ENCODE measurements around the gene ZNF700.
"Not testable (repeated sequence)": the region's sequence is repeated elsewhere in the genome, so short reads cannot be mapped to it uniquely, and the experiment has no call there.

The ZNF700 gene

GRCh38 chr19:11924886-11925650, at the start of gene ZNF700:
Gene ZNF700 (plus strand): TSS chr19:11925107. CDS start chr19:11925211, 104 bp downstream.
- DNase-seq: peak; percentile 21 to 93 (median 88)

GRCh38 chr19:11879687-11880266, 45.1 kb upstream of the ZNF700 start:
- DNase-seq: peak in 2 of 14 donors; percentile 1 to 20

GRCh38 chr19:11880598-11880997, 44.3 kb upstream of the ZNF700 start:
- no peak for DNase-seq

GRCh38 chr19:11881151-11881800, 43.6 kb upstream of the ZNF700 start:
- peak in 8 of 14 donors; percentile 2 to 26 (median 20) for DNase-seq

GRCh38 chr19:11882606-11883005, 42.3 kb upstream of the ZNF700 start:
- no peak for DNase-seq

GRCh38 chr19:11887234-11887610, 37.7 kb upstream of the ZNF700 start:
- peak in 2 of 14 donors; percentile 42 to 77 for DNase-seq

- peak; percentile 24 to 86 (median 70) for DNase-seq
Measured at GRCh38 chr19:11887611-11888531, 37.0 kb upstream of the ZNF700 start, which contains the start of gene ZNF69. Gene ZNF69 (plus strand): TSS chr19:11887782. CDS start chr19:11887924, 142 bp downstream.

- DNase-seq: not testable (repeated sequence)
Measured at GRCh38 chr19:11889901-11890300, 35.0 kb upstream of the ZNF700 start.

- DNase-seq: no peak
Measured at GRCh38 chr19:11890634-11891033, 34.3 kb upstream of the ZNF700 start.

- DNase-seq: no peak
Measured at GRCh38 chr19:11894851-11895250, 30.1 kb upstream of the ZNF700 start.

GRCh38 chr19:11902228-11902627, 22.7 kb upstream of the ZNF700 start:
- DNase-seq: no peak

- no peak for DNase-seq
Measured at GRCh38 chr19:11905928-11906327, 19.0 kb upstream of the ZNF700 start.

- not testable (repeated sequence) for DNase-seq
Measured at GRCh38 chr19:11911937-11912336, 13.0 kb upstream of the ZNF700 start.

GRCh38 chr19:11914417-11915051, 10.4 kb upstream of the ZNF700 start:
- DNase-seq: not testable (repeated sequence)

- no peak for DNase-seq
Measured at GRCh38 chr19:11921852-11922495, 2.9 kb upstream of the ZNF700 start.

- DNase-seq: not testable (repeated sequence)
Measured at GRCh38 chr19:11925651-11926187, 812 bp downstream of the ZNF700 start.

GRCh38 chr19:11927227-11927626, 2.3 kb downstream of the ZNF700 start:
- DNase-seq: no peak

GRCh38 chr19:11931051-11931450, 6.1 kb downstream of the ZNF700 start:
- peak in 1 of 14 donors; percentile 0 for DNase-seq

GRCh38 chr19:11931513-11931912, 6.6 kb downstream of the ZNF700 start:
- no peak for DNase-seq

- DNase-seq: not testable (repeated sequence)
Measured at GRCh38 chr19:11935829-11936228, 10.9 kb downstream of the ZNF700 start.

GRCh38 chr19:11938383-11938782, 13.5 kb downstream of the ZNF700 start:
- not testable (repeated sequence) for DNase-seq

Data from C1 segment of cervical spinal cord (tissue), 14 donors.